ENCODE data around the gene EFS.
"Not testable (repeated sequence)": the region's sequence is repeated elsewhere in the genome, so short reads cannot be mapped to it uniquely, and the experiment has no call there.

DNA sequence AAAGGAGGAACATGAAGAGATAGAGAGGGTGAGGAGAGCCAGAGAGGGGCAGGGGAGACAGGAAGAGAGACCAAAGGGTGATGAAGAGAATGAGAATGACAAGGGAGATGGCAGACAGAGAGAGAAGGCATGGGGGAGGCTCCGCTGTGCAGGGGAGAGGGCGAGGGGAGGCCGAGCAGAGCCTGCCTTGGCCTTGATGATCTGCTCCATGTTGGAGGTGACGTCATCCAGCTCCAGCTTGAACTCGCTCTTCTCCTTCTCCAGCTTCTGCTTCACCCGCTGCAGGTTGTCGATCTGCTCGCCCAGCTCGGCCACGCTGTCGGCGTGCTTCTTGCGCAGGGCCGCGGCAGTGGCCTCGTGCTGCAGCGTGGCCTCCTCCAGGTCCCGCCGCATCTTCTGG is 24.9 kb upstream of the EFS start:
- not testable (repeated sequence) for TF ChIP-seq POLR2A, CTCF (IDR thresholded peaks at IDR 0.05)

Data from testis (tissue), 2 donors.